Right lobe of liver (tissue), 4 donors: Measurements from ENCODE around the gene LEO1.

ENCODE experiments used
- CTCF ChIP-seq, 4 donors: fragments of 200-600 bp in 3 of 4; fragments of 450-650 bp in 1 of 4; IDR thresholded peaks; one replicate each; pipeline versions ENCODE4 v1.5.1 to v1.8.0; 2016 to 2022; ENCODE audit warnings: antibody characterized with exemption in 4 of 4, mild to moderate bottlenecking in 2 of 4
- POLR2A ChIP-seq: fragments of 450-650 bp; IDR thresholded peaks from one replicate; pipeline ENCODE4 v1.6.1; 2017; ENCODE audit warnings: antibody characterized with exemption, mild to moderate bottlenecking
- donor health status: DM: no; HTN: no; CAD: no.
- donor health status: DM: no; HTN: no; CAD: no.
- donor health status: DM: no; HTN: yes; CAD: no.

DNA sequence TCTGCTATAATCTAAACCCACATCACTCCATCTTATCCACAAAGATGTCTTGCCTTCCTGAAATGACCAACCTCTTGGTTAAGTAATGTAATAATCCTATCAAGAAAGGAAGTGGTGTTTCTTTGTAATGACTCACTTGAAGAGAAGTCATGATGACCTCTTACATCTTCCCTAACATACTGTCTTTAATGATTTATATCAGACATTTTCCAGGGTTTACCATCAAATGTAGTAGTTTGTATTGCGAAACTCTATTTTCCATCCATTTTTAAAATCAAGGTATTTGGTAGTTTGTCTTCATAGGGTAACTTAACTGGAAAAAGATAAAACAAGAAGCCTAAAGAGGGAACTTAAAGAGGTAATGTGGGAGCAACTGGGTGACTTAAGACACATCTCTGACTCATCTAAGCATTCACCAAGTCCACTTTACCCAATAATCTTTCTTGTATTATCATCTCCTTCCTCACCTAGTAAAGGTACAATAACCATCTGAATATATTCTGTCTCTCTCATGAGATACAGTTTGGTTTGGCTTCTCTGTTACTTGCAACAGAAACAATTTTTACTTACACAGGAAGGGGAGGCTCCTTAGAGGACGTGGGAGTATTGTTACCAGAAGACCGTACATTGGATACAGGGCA lies 41.7 kb upstream of the LEO1 start:
- no peak for TF ChIP-seq CTCF (IDR thresholded peaks at IDR 0.05)
- no peak for TF ChIP-seq POLR2A
